Smooth muscle cell of the brain vasculature (primary cell): ENCODE results near the gene TMIE.
A peak's percentile ranks its signal among the peaks of the same experiment; 100 is the strongest.
"Not testable (repeated sequence)": the region's sequence is repeated elsewhere in the genome, so short reads cannot be mapped to it uniquely, and the experiment has no call there.

Experiments used
- DNase-seq: peaks from one replicate; pipeline ENCODE4 v3.0.0-alpha.2; 2012; ENCODE audit warnings: low read depth, low spot score

TMIE gene

GRCh38 chr3:46685446-46685845, 15.7 kb upstream of the TMIE start:
- no peak for DNase-seq

- no peak for DNase-seq
Measured at GRCh38 chr3:46690798-46691197, 10.4 kb upstream of the TMIE start.

GRCh38 chr3:46692566-46692990, 8.6 kb upstream of the TMIE start:
- no peak for DNase-seq

- no peak for DNase-seq
Measured at GRCh38 chr3:46693038-46693891, 7.9 kb upstream of the TMIE start, which contains the start of gene ALS2CL. TSS of gene ALS2CL (minus strand) at chr3:46693679. CDS start at chr3:46689440, 4,239 bp downstream.

GRCh38 chr3:46693892-46694226, 7.3 kb upstream of the TMIE start:
- no peak for DNase-seq

- no peak for DNase-seq
Measured at GRCh38 chr3:46694520-46694919, 6.7 kb upstream of the TMIE start.

- DNase-seq: no peak
Measured at GRCh38 chr3:46695177-46695961, 5.8 kb upstream of the TMIE start.

- no peak for DNase-seq
Measured at GRCh38 chr3:46695962-46696894, 5.0 kb upstream of the TMIE start.

GRCh38 chr3:46699676-46700523, 1.3 kb upstream of the TMIE start:
- no peak for DNase-seq

- DNase-seq: no peak
Measured at GRCh38 chr3:46700772-46701171, 420 bp upstream of the TMIE start.

GRCh38 chr3:46702246-46703012, 1.2 kb downstream of the TMIE start:
- no peak for DNase-seq

- no peak for DNase-seq
Measured at GRCh38 chr3:46703013-46703520, 1.9 kb downstream of the TMIE start.

GRCh38 chr3:46704346-46704745, 3.2 kb downstream of the TMIE start:
- DNase-seq: not testable (repeated sequence)

GRCh38 chr3:46705022-46705530, 3.9 kb downstream of the TMIE start:
- peak; percentile 41 for DNase-seq

- no peak for DNase-seq
Measured at GRCh38 chr3:46705751-46706552, 4.8 kb downstream of the TMIE start.

GRCh38 chr3:46706771-46707582, 5.8 kb downstream of the TMIE start:
- no peak for DNase-seq

GRCh38 chr3:46707601-46708011, 6.4 kb downstream of the TMIE start:
- no peak for DNase-seq
